OCI-LY7 (cell line): ENCODE data around the gene THAP6.

Source experiments
- CTCF ChIP-seq: fragments of 200-600 bp; sonication (generic); conservative IDR thresholded peaks from 2 replicates; pipeline ENCODE4 v1.5.1; 2014; ENCODE audit warnings: mild to moderate bottlenecking, antibody characterized with exemption, low read length, moderate library complexity, mixed read lengths
- EZH2phosphoT487 ChIP-seq: fragments of 200-600 bp; sonication (generic); IDR thresholded peaks from 2 replicates; pipeline ENCODE4 v1.6.1; 2018; ENCODE audit warnings: low read depth, borderline replicate concordance, mild to moderate bottlenecking, mixed run types, antibody characterized with exemption, low read length, moderate library complexity, mixed read lengths

GRCh38 chr4:75484190-75484589 lies 30.1 kb upstream of the THAP6 start:
- TF ChIP-seq CTCF (no peak), EZH2phosphoT487 (no peak)
